Measurements from ENCODE around the gene PLEKHO2.

DNA sequence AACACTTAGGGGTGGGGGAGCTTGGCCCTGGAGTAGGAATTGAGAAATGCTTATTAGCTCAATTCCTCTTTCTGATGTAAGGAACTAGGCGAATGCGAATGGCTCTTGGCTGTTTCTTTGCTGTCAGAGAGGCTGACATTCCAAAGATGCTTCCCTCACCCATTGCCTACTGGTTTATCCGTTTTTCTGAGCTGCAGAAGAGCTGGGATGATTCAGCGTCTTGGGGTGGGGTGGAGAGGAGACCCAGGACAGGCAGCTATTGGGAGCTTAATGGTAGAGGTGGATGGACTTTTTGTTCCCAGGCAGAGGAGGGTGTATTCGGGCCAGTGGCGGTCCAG is 9.8 kb downstream of the PLEKHO2 start:
- TF ChIP-seq, protein P1, sequence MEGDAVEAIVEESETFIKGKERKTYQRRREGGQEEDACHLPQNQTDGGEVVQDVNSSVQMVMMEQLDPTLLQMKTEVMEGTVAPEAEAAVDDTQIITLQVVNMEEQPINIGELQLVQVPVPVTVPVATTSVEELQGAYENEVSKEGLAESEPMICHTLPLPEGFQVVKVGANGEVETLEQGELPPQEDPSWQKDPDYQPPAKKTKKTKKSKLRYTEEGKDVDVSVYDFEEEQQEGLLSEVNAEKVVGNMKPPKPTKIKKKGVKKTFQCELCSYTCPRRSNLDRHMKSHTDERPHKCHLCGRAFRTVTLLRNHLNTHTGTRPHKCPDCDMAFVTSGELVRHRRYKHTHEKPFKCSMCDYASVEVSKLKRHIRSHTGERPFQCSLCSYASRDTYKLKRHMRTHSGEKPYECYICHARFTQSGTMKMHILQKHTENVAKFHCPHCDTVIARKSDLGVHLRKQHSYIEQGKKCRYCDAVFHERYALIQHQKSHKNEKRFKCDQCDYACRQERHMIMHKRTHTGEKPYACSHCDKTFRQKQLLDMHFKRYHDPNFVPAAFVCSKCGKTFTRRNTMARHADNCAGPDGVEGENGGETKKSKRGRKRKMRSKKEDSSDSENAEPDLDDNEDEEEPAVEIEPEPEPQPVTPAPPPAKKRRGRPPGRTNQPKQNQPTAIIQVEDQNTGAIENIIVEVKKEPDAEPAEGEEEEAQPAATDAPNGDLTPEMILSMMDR (conservative IDR thresholded peaks at IDR 0.05; ENCODE audit: low read depth in 2 of 2) = no peak
- TF ChIP-seq CREB1 (CRISPR knock-in tag; IDR thresholded peaks at IDR 0.05; ENCODE audit: low read depth) = no peak
- no peak for TF ChIP-seq POLR2AphosphoS5 (IDR thresholded peaks at IDR 0.05; ENCODE audit: low read depth)
